Transverse colon (tissue), 4 donors: ENCODE measurements around the gene GAGE13. TPM values are rescaled to one million over a fixed set of nuclear protein-coding genes. Genes with fewer than 3 reads are reported as not detected.
A peak's percentile ranks its signal among the peaks of the same experiment; 100 is the strongest.
"Not testable (repeated sequence)": the region's sequence is repeated elsewhere in the genome, so short reads cannot be mapped to it uniquely, and the experiment has no call there.

Source experiments
- DNase-seq: peaks from one replicate; pipeline ENCODE4 v3.0.0-alpha.2; 2019
- H3K27ac ChIP-seq, 4 donors: fragments of 200-600 bp; sonication (generic); 2 replicates each; pipeline ENCODE4 v1.5.1; 2016 to 2018; ENCODE audit warnings: inconsistent platforms in 4 of 4
- H3K27me3 ChIP-seq: fragments of 200-600 bp; sonication (generic); 2 replicates; pipeline ENCODE4 v1.5.1; 2017; ENCODE audit warnings: inconsistent platforms
- H3K36me3 ChIP-seq, 4 donors: fragments of 200-600 bp; sonication (generic); 2 replicates each; pipeline ENCODE4 v1.5.1; 2017 to 2019; ENCODE audit warnings: inconsistent platforms in 4 of 4
- H3K4me1 ChIP-seq, 4 donors: fragments of 200-600 bp; sonication (generic); 2 replicates each; pipeline ENCODE4 v1.5.1; 2017 to 2020; ENCODE audit warnings: inconsistent platforms in 4 of 4
- H3K4me3 ChIP-seq, 4 donors: fragments of 200-600 bp; sonication (generic); 1 replicate in 1 of 4; 2 replicates in 3 of 4; pipeline versions ENCODE4 v1.5.1 to v1.6.1; 2017 to 2019; ENCODE audit warnings: inconsistent platforms in 4 of 4
- H3K9me3 ChIP-seq, 2 donors: fragments of 200-600 bp; sonication (generic); 2 replicates each; pipeline ENCODE4 v1.5.1; 2017 to 2019; ENCODE audit warnings: inconsistent platforms in 2 of 2
- whole genome bisulfite sequencing, 2 donors: methylation state at CpG; one replicate each; pipeline ENCODE4 v1.1.5; 2018; ENCODE audit warnings: low coverage in 1 of 2; 5-methylcytosine and 5-hydroxymethylcytosine counted together
- in situ Hi-C, 4 donors: fragments of 200-750 bp; cut with MboI; loops; one replicate each; pipeline versions ENCODE4 v1.15.0 to v1.15.1; 2017; ENCODE audit warnings: low sequenced_read_pairs in 3 of 4, low pct_ligation_motif_present in 1 of 4, low pct_unique_long_range_greater_than_20kb in 1 of 4
- intact Hi-C: fragments of 100-400 bp; cut with DNase I; formaldehyde crosslinking; loops from one replicate; pipeline ENCODE4 v1.15.1; 2023; ENCODE audit warnings: low total_unique reads
- total RNA-seq, 4 donors: library from RNA; depleted of rRNA; stranded (reverse); fragments of >200 nt; gene quantifications; one replicate each; pipeline ENCODE4 v1.1.0, GENCODE V29; 2016

GAGE13 gene
- total RNA-seq, 4 donors from 2014 or later: not detected

DNA sequence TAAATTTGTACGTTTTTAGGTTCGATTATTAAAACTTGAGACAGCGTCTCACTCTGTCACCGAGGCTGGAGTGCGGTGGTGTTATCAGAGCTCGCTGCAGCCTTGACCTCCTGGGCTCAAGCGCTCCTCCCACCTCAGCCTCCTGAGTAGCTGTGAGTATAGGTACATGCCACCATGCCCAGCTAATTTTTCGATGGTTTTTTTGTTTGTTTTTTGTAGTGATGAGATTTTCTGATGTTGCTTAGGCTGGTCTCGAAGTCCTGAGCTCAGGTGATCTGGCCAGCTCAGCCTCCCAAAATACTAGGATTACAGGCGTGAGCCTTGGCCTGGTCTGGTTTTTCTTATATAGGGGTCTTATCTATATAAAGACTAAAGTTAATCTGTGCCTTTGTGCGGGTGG lies 961 bp upstream of the GAGE13 start:
- WGBS, 2 donors: 82% methylated on average over 7 of the region's 11 CpGs; no CpG with 5 or more reads in 1 of the 2 donors

DNA sequence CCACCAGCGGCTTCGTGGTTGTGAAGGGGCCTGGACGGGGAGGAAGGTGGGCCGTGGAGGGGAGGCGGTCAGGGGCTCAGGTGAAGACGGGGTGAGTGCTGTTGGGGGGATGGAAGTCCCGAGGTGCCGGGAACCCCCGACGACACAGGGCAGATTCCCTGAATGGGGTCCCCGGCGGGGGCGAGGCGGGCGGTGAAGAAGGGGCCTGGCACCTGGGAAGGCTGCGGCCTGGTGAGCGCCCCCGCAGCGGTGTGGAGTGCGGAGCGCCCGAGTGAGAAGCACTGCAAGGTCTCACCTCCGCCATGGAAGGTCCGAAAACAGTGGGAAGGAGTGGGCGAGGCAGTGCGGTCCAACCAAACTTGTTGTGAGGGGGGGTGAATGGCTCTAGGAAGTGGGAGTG lies 459 bp downstream of the GAGE13 start:
- H3K27ac ChIP-seq, H3K36me3 ChIP-seq, DNase-seq, in situ Hi-C loops, H3K4me3 ChIP-seq, H3K9me3 ChIP-seq, H3K27me3 ChIP-seq, intact Hi-C loops, H3K4me1 ChIP-seq: not testable (repeated sequence)
- WGBS, 2 donors: 94% methylated on average over 12 of the region's 26 CpGs; no CpG with 5 or more reads in 1 of the 2 donors

More for the DNA sequence above, 961 bp upstream of the GAGE13 start:
- H3K27me3 ChIP-seq, in situ Hi-C loops, H3K9me3 ChIP-seq, H3K27ac ChIP-seq, H3K4me3 ChIP-seq, H3K4me1 ChIP-seq, DNase-seq, intact Hi-C loops, H3K36me3 ChIP-seq: not testable (repeated sequence)

DNA sequence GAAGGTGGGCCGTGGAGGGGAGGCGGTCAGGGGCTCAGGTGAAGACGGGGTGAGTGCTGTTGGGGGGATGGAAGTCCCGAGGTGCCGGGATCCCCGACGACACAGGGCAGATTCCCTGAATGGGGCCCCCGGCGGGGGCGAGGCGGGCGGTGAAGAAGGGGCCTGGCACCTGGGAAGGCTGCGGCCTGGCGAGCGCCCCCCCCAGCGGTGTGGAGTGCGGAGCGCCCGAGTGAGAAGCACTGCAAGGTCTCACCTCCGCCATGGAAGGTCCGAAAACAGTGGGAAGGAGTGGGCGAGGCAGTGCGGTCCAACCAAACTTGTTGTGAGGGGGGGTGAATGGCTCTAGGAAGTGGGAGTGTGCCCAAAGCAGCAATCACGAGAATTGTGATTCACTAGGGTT lies 10.1 kb downstream of the GAGE13 start:
- DNase-seq: peak; percentile 20
- H3K27me3 ChIP-seq, H3K27ac ChIP-seq, H3K36me3 ChIP-seq, H3K9me3 ChIP-seq, in situ Hi-C loops, H3K4me3 ChIP-seq, H3K4me1 ChIP-seq, intact Hi-C loops: not testable (repeated sequence)
- 90% methylated on average over 18 of the region's 24 CpGs; no CpG with 5 or more reads in 1 of the 2 donors for WGBS, 2 donors

DNA sequence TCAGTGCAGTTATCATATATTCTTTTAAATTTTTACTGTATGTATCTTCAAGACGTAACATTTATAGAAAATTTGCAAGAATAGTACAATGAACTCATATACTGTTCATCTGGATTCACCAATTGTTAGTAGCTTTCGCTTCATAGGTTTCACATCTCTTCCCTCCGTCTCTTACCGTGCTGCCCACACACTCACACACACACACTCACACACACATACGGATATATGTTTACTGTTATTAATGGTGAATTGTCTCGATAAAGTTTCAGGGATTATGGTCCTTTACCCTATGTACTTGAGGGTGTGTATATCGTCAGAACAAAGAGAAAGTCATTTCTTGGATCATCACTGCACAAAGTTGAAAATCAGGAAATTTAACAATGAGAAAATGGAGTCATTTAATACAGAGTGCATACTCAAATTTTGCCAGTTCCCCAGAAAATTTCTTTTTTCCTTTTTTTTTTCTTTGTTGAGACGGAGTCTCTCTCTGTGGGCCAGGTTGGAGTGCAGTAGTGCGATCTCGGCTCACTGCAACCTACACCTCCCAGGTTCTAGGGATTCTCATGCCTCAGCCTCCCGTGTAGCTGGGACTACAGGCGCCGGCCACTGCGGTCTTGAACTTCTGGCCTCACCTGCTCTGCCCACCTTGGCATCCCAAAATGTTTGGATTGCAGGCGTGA lies 13.3 kb downstream of the GAGE13 start:
- intact Hi-C loops: not testable (repeated sequence)

DNA sequence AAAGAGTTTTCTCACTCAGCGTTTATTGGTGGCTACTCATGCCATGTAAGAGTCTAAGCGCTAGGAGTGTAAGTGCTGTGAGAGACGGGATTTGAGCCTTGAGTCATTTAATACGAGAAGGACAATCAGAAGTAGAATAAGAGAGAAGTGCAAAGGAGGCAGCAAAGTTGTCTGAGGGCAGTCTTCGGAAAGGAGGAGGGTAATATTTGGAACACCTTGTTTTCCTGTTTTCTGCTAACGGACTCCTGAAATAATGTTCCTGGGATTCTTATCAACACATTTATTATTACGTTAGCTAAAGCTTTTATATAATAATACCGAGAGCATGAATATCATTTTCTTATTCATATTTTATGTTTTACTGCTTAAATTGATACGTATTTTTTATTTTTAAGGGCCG lies 14.0 kb downstream of the GAGE13 start:
- H3K4me1 ChIP-seq, H3K9me3 ChIP-seq, H3K27ac ChIP-seq, intact Hi-C loops, DNase-seq, H3K4me3 ChIP-seq, H3K27me3 ChIP-seq, in situ Hi-C loops, H3K36me3 ChIP-seq: not testable (repeated sequence)
- 82 to 89% methylated on average over 4 to 9 of the region's 10 CpGs for WGBS, 2 donors

More for the DNA sequence above, 13.3 kb downstream of the GAGE13 start:
- H3K4me1 ChIP-seq, DNase-seq, H3K9me3 ChIP-seq, H3K4me3 ChIP-seq, H3K27me3 ChIP-seq, H3K36me3 ChIP-seq, H3K27ac ChIP-seq, in situ Hi-C loops: not testable (repeated sequence)
- 71 to 79% methylated on average over 7 to 14 of the region's 15 CpGs for WGBS, 2 donors

DNA sequence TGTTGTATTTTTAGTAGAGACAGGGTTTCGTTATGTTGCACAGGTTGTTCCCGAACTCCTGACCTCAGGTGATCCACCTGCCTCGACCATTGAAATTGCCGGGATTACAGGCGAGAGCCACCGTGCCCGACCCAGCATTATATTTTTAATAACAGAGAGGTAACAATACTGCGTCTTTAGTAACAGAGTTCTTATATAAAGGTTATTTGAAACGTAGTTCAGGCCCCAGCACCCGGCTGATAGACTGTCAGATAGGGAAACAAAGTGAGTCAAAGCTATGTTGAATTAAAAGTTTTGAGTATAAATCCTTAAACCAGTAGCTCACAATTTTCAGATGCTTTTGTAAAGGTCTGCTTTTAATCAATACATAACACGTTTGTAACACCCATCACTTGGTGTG lies 14.8 kb downstream of the GAGE13 start:
- H3K9me3 ChIP-seq, H3K4me3 ChIP-seq, H3K36me3 ChIP-seq, H3K27ac ChIP-seq, H3K4me1 ChIP-seq, intact Hi-C loops, H3K27me3 ChIP-seq, in situ Hi-C loops: not testable (repeated sequence)
- peak; percentile 22 for DNase-seq
- WGBS, 2 donors: 87 to 92% methylated on average over 9 to 11 of the region's 11 CpGs

Other genes starting within 250 kb of the GAGE13 start
- 10 to 100 TPM; 10.7 to 21.8 (median 18.0) TPM for gene GPKOW, start 207.8 kb upstream of the GAGE13 start, total RNA-seq
- 10 to 100 TPM in 3 of 4 donors, 1 to 10 TPM in 1; 5.6 to 28.8 (median 12.7) TPM for gene MAGIX, start 168.8 kb upstream of the GAGE13 start, total RNA-seq
- 10 to 100 TPM; 31.0 to 60.3 (median 43.2) TPM for gene PLP2, start 159.7 kb upstream of the GAGE13 start, total RNA-seq
- gene PRICKLE3, start 145.2 kb upstream of the GAGE13 start, total RNA-seq: 10 to 100 TPM; 14.5 to 40.0 (median 33.2) TPM
- 1 to 10 TPM; 1.1 to 7.6 (median 5.0) TPM for gene SYP, start 131.4 kb upstream of the GAGE13 start, total RNA-seq
- gene CACNA1F, start 98.2 kb upstream of the GAGE13 start, total RNA-seq: 1 to 10 TPM in 1 of 4 donors, under 1 TPM in 2, not detected in 1; 0.32 to 2.8 (median 0.96) TPM
- gene CCDC22, start 96.1 kb upstream of the GAGE13 start, total RNA-seq: 10 to 100 TPM; 11.0 to 13.7 (median 12.6) TPM
- not detected for gene FOXP3, start 66.9 kb upstream of the GAGE13 start, total RNA-seq
- 10 to 100 TPM in 1 of 4 donors, 1 to 10 TPM in 3; 2.0 to 18.7 (median 2.8) TPM for gene PPP1R3F, start 61.8 kb upstream of the GAGE13 start, total RNA-seq
- not detected for gene GAGE10, start 27.9 kb upstream of the GAGE13 start, total RNA-seq
- not detected for gene GAGE12J, start 9.5 kb upstream of the GAGE13 start, total RNA-seq
- gene GAGE12C, start 200.6 kb downstream of the GAGE13 start, total RNA-seq: not detected
- gene GAGE12D, start 210.2 kb downstream of the GAGE13 start, total RNA-seq: not detected
- gene GAGE12E, start 219.7 kb downstream of the GAGE13 start, total RNA-seq: not detected
- not detected for gene GAGE12F, start 229.3 kb downstream of the GAGE13 start, total RNA-seq
- not detected for gene GAGE12G, start 238.8 kb downstream of the GAGE13 start, total RNA-seq
- not detected for gene GAGE12H, start 248.4 kb downstream of the GAGE13 start, total RNA-seq